ENCODE measurements around the gene MSL2.
"Not testable (repeated sequence)": the region's sequence is repeated elsewhere in the genome, so short reads cannot be mapped to it uniquely, and the experiment has no call there.

Gene MSL2

DNA sequence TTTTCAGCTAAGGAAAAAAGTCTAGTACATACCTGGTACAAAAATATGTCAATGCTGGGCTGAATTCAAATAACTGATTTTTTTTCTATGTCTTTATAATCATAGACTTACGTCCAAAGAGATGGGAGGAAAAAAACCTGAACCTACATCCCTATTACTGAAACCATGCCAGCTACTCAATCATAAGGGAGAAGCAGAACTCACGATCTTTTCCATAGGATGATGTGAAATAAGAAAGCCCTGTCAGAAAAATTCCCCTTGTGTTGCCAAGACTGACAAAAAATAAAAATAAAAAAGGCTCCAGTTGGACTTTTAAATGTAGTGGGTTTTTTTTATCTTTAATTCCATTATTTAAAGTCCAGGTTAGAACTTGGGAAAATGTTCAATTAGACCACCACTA, 3.3 kb downstream of the MSL2 start:
- TF ChIP-seq, protein P1, sequence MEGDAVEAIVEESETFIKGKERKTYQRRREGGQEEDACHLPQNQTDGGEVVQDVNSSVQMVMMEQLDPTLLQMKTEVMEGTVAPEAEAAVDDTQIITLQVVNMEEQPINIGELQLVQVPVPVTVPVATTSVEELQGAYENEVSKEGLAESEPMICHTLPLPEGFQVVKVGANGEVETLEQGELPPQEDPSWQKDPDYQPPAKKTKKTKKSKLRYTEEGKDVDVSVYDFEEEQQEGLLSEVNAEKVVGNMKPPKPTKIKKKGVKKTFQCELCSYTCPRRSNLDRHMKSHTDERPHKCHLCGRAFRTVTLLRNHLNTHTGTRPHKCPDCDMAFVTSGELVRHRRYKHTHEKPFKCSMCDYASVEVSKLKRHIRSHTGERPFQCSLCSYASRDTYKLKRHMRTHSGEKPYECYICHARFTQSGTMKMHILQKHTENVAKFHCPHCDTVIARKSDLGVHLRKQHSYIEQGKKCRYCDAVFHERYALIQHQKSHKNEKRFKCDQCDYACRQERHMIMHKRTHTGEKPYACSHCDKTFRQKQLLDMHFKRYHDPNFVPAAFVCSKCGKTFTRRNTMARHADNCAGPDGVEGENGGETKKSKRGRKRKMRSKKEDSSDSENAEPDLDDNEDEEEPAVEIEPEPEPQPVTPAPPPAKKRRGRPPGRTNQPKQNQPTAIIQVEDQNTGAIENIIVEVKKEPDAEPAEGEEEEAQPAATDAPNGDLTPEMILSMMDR (IDR thresholded peaks at IDR 0.05; ENCODE audit: control extremely low read depth, extremely low read depth, low read depth, missing control alignments) = no peak
- CTCF ChIA-PET = interaction anchor here (1.5 kb wide), 1 partner anchor 9 kb away, joined by 4 read pairs; no protein-coding TSS in a partner anchor
- DNase-seq (ENCODE audit: extremely low spot score) = no peak
- POLR2A ChIA-PET = no interaction called here

DNA sequence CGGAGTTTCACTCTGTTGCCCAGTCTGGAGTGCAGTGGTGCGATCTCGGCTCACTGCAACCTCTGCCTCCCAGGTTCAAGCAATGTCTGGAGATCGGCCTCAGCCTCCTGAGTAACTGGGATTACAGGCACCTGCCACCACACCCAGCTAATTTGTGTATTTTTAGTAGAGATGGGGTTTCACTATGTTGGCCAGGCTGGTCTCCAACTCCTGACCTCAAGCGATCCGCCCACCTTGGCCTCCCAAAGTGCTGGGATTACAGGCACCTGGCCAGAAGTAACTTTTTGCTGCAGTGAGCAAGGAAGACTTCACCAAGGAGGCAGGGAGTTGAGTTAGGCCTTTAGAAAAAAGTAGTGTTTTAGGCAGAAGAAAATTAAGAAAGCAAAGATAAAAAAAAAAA, 3.9 kb downstream of the MSL2 start:
- POLR2A ChIA-PET; DNase-seq (ENCODE audit: extremely low spot score): not testable (repeated sequence)
- CTCF ChIA-PET = interaction anchor here (1.3 to 1.5 kb wide), 2 partner anchors 9 to 822 kb away, joined by 3 to 4 read pairs; no protein-coding TSS in a partner anchor

DNA sequence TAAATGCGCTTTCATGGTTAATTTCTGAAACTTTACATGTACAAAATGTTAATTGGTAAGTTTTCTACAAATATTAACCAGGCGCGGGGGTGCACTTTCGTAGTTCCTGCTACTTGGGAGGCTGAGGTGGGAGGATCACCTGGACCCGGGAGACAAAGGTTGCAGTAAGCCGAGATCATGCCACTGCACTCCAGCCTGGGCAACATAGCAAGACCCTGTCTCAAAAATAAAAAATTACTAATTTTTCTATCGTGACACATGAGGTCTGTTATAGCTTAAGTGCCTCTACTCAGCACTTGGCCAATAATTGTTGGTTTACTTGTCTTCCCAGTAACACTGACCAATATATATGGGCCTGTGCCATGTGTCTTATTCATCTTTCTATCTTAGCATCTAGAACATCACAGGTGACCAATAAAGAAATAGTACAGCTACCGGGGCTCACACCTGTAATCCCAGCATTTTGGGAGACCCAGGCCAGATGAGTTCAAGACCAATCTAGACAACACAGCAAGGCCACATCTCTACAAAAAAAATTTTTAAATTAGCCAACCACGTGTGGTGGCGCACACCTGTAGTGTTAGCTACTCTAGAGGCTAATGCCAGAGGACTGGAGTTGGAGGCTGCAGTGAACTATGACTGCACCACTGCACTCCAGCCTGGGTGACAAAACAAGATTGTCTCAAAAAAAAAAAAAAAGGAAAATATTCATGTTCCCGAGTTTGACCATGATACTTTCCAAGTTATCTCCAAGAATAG, 6.1 kb downstream of the MSL2 start:
- ChIA-PET CTCF (interaction anchor here (0.8 kb wide), 1 partner anchor 562 kb away, joined by 4 read pairs; the partner anchor contains the start of gene STAG1), POLR2A (interaction anchor here (0.7 kb wide), 2 partner anchors 9 to 18 kb away, joined by 5 to 7 read pairs; no protein-coding TSS in a partner anchor)
- no peak for DNase-seq (ENCODE audit: extremely low spot score)
- TF ChIP-seq, protein P1 (IDR thresholded peaks at IDR 0.05; ENCODE audit: control extremely low read depth, extremely low read depth, low read depth, missing control alignments) = no peak

DNA sequence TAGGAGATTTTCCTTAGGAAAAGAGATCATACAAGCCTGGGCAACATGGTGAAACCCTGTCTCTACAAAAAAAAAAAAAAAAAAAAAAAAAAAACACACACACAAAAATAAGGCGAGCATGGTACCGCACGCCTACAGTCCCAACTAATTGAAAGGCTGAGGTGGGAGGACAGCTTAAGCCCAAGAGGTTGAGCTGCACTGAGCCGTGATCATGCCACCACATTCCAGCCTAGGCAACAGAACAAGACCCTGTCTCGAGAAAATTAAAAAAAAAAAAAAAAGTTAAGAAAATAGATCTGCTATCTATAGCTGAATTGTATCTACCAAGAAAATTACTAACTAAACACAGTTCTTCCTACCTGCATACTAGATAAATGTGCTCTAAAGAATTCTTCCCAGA, 7.1 kb downstream of the MSL2 start:
- DNase-seq (ENCODE audit: extremely low spot score) = no peak
- ChIA-PET POLR2A (interaction anchor here (0.6 kb wide), 1 partner anchor 544 kb away, joined by 5 read pairs; no protein-coding TSS in a partner anchor), CTCF (no interaction called here)
- TF ChIP-seq, protein P1 (IDR thresholded peaks at IDR 0.05; ENCODE audit: control extremely low read depth, extremely low read depth, low read depth, missing control alignments) = no peak

DNA sequence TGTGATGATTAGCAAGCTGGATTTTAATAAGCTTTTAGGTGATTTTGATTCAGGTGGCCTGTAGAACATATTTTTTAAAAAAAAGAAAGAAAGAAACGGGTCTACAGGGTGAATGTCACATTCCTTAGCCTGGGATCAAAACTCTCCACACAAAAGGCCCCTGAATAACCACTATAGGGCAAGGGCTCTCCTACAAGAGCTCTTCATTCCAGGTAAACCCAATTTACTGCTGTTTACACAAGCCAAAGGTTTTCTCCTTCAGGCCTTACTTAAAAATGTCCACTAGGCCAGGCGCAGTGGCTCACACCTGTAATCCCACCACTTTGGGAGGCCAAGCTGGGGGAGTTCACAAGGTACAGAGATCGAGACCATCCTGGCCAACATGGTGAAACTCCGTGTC, 8.3 kb downstream of the MSL2 start:
- CTCF ChIA-PET = interaction anchor here (3.4 kb wide), 1 partner anchor 9 kb away, joined by 13 read pairs; the partner anchor contains the start of gene MSL2
- POLR2A ChIA-PET = no interaction called here
- TF ChIP-seq, protein P1 (IDR thresholded peaks at IDR 0.05; ENCODE audit: control extremely low read depth, extremely low read depth, low read depth, missing control alignments) = no peak
- DNase-seq (ENCODE audit: extremely low spot score) = no peak

DNA sequence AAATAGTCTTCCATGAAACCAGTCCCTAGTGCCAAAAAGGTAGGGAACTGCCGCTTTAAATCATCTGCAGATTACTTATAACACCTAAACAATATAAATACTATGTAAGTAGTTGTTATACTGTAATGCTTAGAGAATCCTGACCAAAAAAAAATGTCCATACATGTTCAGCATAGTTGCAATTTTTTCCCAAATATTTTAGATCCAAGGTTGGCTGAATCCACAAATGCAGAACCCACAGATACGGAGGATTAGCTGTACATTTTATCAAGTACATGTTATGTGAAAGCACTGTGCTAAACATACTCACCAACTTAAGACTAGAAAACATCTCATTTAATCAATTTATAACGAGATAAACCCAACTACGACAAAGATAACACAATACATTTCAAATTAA, 9.3 kb downstream of the MSL2 start:
- DNase-seq (ENCODE audit: extremely low spot score) = no peak
- ChIA-PET CTCF (interaction anchor here (0.7 to 3.4 kb wide), 4 partner anchors 8 to 205 kb away, joined by 3 to 13 read pairs (median 4); partner anchors contain the start of gene MSL2), POLR2A (no interaction called here)
- TF ChIP-seq, protein P1 (IDR thresholded peaks at IDR 0.05; ENCODE audit: control extremely low read depth, extremely low read depth, low read depth, missing control alignments) = no peak

DNA sequence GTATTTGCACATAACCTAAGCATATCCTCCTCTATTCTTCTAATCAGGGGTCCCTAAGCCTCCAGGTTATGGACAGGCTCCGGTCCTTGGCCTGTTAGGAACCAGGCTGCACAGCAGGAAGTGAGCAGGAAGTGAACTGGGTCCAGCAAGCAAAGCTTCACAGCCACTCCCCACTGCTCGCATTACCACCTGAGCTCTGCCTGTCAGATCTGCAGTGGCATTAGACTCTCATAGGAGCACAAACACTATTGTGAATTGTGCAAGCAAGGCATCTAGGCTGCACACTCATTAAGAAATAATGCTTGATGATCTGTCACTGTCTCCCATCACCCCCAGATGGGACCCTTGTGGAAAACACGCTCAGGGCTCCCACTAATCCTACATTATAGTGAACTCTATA, 9.8 kb downstream of the MSL2 start:
- POLR2A ChIA-PET = no interaction called here
- TF ChIP-seq, protein P1 (IDR thresholded peaks at IDR 0.05; ENCODE audit: control extremely low read depth, extremely low read depth, low read depth, missing control alignments) = no peak
- CTCF ChIA-PET = interaction anchor here (0.7 to 3.4 kb wide), 4 partner anchors 8 to 205 kb away, joined by 3 to 13 read pairs (median 4); partner anchors contain the start of gene MSL2
- no peak for DNase-seq (ENCODE audit: extremely low spot score)

Measured in GM10248 (cell line).